Left cardiac atrium (tissue), 4 donors: ENCODE data around the gene ATMIN. TPM values are rescaled to one million over a fixed set of nuclear protein-coding genes. Genes with fewer than 3 reads are reported as not detected.

Experiments
- ATAC-seq, 2 donors: fragments of 200-7000 bp; cut with Tn5 transposase; one replicate each; pipeline ENCODE4 v1.9.1; 2020; ENCODE audit warnings: mild to moderate bottlenecking in 2 of 2, moderate library complexity in 2 of 2
- DNase-seq: peaks from one replicate; pipeline ENCODE4 v3.0.0-alpha.2; 2020
- intact Hi-C, 2 donors: fragments of 100-400 bp; cut with DNase I; formaldehyde crosslinking; loops; one replicate each; pipeline versions ENCODE4 v1.14.1 to v1.15.1; 2022 to 2023
- total RNA-seq, 2 donors: library from RNA; stranded (reverse); fragmentation: NEBNext Ultra II Directional; extraction: Animal tissue kit (Norgen Biotek cat#: 25700); gene quantifications; one replicate each; pipeline ENCODE4 v1.2.1, GENCODE V29; 2021
- donor health status: DM: no; HTN: yes; CAD: no.
- donor health status: DM: no; HTN: yes; CAD: no; lungs with severe emphysema.
- donor health status: DM: yes; HTN: yes; CAD: no.
- donor health status: Dilated cardiomyopathy.

The ATMIN gene
- total RNA-seq, 2 donors from 2014 or later, result 19.4 to 21.3 TPM

GRCh38 chr16:81096715-81097208, 61.1 kb downstream of the ATMIN start:
- ATAC-seq, result no peak
- no peak for DNase-seq
- intact Hi-C loops, result no loop called here

Other genes with a start within 250 kb of the ATMIN start
- gene CDYL2, start 231.2 kb upstream of the ATMIN start, total RNA-seq, result 1 to 10 TPM; 6.7 to 7.1 TPM
- gene CMC2, start 29.0 kb upstream of the ATMIN start, total RNA-seq, result 100 to 1,000 TPM; 129 to 139 TPM
- gene CENPN, start 28.6 kb upstream of the ATMIN start, total RNA-seq, result 10 to 100 TPM; 13.7 to 15.2 TPM
- gene C16orf46, start 41.4 kb downstream of the ATMIN start, total RNA-seq, result under 1 TPM; 0.27 to 0.34 TPM
- 10 to 100 TPM; 24.5 to 24.8 TPM for gene GCSH, start 60.6 kb downstream of the ATMIN start, total RNA-seq
- gene BCO1, start 202.8 kb downstream of the ATMIN start, total RNA-seq, result under 1 TPM; 0.13 to 0.18 TPM